ENCODE results near the gene HEATR1. TPM values are rescaled to one million over a fixed set of nuclear protein-coding genes. Genes with fewer than 3 reads are reported as not detected.

Gene HEATR1
- total RNA-seq, 1 experiment from 2014 or later = 73.0 TPM

GRCh38 chr1:236645016-236645680 is 40.8 kb upstream of the HEATR1 start (continued):
- no peak for TF ChIP-seq AR (CRISPR knock-in tag; IDR thresholded peaks at IDR 0.05)

GRCh38 chr1:236642763-236643162 is 38.4 kb upstream of the HEATR1 start:
- H3K4me1 Mint-ChIP-seq = no peaks in the 10 kb centered on the region
- H3K9me3 Mint-ChIP-seq = no peaks in the 10 kb centered on the region
- H3K27ac Mint-ChIP-seq = no peak overlapping the region
- no peak overlapping the region for H3K4me3 Mint-ChIP-seq
- ChIA-PET CTCF (interaction anchor here (0.7 kb wide), 1 partner anchor 354 kb away, joined by 3 read pairs; no protein-coding TSS in a partner anchor), POLR2A (no interaction called here)
- TF ChIP-seq HMGXB4 (CRISPR knock-in tag; IDR thresholded peaks at IDR 0.05) (no peak), OVOL2 (CRISPR knock-in tag; IDR thresholded peaks at IDR 0.05; ENCODE audit: borderline replicate concordance) (no peak), CDX4 (CRISPR knock-in tag; IDR thresholded peaks at IDR 0.05; ENCODE audit: borderline replicate concordance) (no peak), ERG (CRISPR knock-in tag; IDR thresholded peaks at IDR 0.05) (no peak), CTCF (IDR thresholded peaks at IDR 0.05) (no peak), PRRX2 (CRISPR knock-in tag; IDR thresholded peaks at IDR 0.05) (no peak), USF2 (CRISPR knock-in tag; IDR thresholded peaks at IDR 0.05) (no peak), ZNF532 (CRISPR knock-in tag; IDR thresholded peaks at IDR 0.05; ENCODE audit: borderline replicate concordance) (no peak), SP1 (CRISPR knock-in tag; conservative IDR thresholded peaks at IDR 0.05) (no peak), JUN (CRISPR knock-in tag; IDR thresholded peaks at IDR 0.05) (no peak)
- DNase-seq (ENCODE audit: low spot score) = no peak
- H3K36me3 Mint-ChIP-seq = no peaks in the 10 kb centered on the region
- H3K27me3 Mint-ChIP-seq (ENCODE audit: low read depth) = no peaks in the 10 kb centered on the region
- ATAC-seq = no peak

Measured in WTC11 (cell line).